Stimulated activated CD4-positive, alpha-beta T cell treated with anti-CD3 and anti-CD28 coated beads, Interleukin-4, amount 100 ng/mL, for 48 hours (primary cell): ENCODE measurements around the gene ITGAV.

Source experiments
- DNase-seq, 2 donors: peaks; one replicate each; pipeline ENCODE4 v3.0.0-alpha.2; 2020; ENCODE audit warnings: low read depth in 2 of 2

The ITGAV gene

GRCh38 chr2:186612555-186613440 is 22.9 kb downstream of the ITGAV start:
- no peak for DNase-seq

GRCh38 chr2:186614373-186614772 is 24.5 kb downstream of the ITGAV start:
- DNase-seq: no peak

DNA sequence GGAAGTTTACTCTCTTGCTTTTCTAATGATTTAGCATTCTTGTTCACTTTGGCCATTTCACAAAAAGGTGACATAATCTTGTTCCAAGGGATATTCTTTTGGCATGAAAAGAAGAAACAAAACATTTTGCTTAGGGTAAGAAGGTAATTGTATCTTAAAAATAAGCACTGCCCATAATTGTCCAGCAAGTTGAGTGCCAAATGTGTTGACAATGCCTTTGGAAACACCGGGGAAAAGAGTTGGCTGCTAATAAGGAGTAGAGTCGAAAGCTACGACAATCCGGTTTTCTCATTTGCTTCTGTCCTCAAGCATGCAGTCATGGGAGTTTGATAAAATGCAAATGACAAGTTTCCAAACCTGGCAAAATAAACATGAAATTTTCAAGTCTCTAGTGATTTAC is 27.3 kb downstream of the ITGAV start:
- DNase-seq: no peak

GRCh38 chr2:186617771-186618170 is 27.9 kb downstream of the ITGAV start:
- no peak for DNase-seq

DNA sequence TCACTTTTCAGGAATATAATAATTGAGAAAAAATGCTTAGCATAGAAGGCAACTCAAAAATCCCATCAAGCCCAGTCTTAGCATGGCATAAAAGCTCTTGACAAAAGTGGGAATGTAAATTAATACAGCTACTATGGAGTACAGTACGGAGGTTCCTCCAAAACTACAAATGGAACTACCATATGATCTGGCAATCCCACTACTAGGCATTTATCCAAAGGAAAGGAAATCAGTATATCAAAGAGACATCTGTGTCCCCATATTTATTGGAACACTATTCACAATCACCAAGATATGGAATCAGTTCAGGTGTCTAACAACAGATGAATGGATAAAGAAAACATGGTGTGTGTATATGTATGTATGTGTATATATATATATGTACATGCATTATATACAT is 28.8 kb downstream of the ITGAV start:
- DNase-seq: no peak

DNA sequence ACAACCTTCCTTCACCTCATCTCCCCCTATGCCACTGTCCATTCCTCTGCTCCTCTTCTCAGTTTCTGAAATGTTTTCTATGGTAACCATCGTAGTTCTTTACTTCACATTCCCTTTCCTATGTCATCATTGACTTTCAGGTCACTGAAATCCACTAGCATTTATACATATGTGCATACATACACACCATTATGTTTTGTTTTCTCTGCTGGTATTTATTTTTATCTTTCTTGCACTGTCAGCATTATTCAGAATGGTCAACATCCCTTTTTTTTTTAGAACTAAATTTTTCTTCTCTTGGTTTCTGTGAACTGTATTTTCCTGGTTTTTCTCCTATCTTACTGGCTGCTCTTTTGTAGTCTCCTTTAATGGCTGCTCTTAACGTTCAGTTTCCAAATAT is 33.2 kb downstream of the ITGAV start:
- DNase-seq: no peak

DNA sequence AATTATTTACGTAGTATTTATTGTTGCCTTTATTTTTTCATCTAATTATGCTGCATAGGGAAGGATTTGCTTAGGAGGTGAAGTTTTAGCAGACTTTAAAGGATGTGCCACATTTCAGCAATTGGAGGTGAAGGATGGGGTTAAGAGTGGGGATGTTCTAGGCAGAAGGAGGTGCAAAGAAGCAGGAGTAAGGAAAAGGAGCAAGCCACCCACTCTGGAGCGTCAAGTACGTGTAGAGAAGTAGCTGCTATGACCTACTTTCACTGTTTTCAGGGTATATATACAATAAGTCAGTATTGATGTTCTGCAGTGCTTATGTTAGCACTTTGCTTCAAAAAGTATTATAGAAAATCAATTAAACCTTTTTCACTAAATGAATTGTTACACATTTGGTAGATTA is 34.4 kb downstream of the ITGAV start:
- no peak for DNase-seq

- no peak for DNase-seq
Observed at GRCh38 chr2:186629250-186629996, 39.6 kb downstream of the ITGAV start.

DNA sequence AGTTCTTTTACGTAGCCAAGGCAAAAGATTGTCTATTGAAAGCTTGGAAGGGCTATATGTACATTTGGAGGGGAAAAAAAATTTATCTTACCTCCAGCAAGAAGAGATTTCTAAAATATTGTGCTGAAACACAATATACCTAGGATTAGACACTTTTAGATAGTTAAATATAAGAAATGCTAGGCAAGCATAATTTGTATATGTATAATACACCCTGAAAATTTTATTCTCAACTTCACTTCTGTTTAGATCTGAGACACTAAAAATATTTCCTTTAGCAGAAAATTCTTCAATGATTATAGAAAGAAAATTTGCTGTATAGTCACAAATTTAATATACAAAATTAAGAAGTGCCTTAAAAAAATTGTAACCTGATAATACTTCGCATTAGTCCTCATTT is 42.6 kb downstream of the ITGAV start:
- DNase-seq: no peak

DNA sequence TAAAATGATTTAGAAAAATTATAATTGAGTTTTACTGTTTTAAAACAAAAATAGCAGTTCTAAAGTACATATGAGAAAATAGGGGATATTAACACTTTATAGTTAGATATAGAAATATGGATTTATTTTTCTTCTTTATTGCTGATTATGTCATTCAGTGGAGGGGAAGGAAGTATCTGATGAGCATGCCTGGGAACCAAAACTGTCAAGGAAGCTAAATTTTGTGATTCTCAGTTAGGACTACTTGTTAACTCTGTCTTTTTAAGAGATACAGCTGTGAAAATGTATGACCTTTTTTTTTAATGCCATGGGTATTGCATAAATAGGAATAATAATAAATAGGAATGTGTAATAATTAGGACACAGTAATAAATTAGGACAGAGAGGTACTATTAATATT is 44.8 kb downstream of the ITGAV start:
- DNase-seq: no peak

GRCh38 chr2:186636800-186637496 is 47.1 kb downstream of the ITGAV start:
- DNase-seq: no peak

DNA sequence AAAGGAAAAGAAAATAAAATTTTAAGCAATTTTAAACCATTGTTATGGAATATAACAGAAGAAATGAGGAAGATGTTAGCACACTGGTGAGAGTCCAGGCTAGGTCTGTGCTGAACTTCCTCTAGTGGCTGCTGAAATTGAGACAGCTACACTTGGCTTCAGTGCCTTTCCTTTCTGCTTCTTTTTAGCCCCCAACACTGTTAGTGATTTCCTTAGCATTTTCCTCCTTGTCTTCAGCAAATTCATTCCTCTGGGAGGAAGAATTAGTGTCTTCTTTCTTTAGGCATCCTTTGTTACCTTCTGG is 47.6 kb downstream of the ITGAV start:
- DNase-seq: no peak

GRCh38 chr2:186639939-186640338 is 50.1 kb downstream of the ITGAV start:
- DNase-seq: no peak

DNA sequence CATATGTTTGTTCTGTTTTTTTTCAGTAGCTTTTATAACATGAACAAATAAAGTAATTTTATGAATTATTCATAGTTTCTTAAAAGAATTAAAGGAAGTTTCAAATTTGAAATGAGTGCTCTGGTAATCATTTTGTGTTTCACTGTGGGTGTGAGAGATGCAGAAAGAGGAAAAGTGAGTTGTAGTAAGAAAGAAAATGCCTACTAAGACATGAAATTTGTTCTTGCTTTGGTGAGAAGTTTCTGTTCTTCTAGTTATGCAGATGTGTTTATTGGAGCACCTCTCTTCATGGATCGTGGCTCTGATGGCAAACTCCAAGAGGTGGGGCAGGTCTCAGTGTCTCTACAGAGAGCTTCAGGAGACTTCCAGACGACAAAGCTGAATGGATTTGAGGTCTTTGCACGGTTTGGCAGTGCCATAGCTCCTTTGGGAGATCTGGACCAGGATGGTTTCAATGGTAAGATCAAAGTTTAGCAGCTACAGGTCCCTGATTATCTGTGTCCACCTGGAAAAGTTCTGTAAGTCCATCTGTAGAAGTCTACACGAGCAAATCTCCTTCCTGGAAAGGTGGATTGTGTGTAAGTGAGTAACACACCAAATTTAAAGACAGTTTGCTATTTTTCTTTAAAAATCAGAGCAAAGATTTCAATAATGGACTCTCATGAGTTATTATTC is 51.4 kb downstream of the ITGAV start:
- no peak for DNase-seq

DNA sequence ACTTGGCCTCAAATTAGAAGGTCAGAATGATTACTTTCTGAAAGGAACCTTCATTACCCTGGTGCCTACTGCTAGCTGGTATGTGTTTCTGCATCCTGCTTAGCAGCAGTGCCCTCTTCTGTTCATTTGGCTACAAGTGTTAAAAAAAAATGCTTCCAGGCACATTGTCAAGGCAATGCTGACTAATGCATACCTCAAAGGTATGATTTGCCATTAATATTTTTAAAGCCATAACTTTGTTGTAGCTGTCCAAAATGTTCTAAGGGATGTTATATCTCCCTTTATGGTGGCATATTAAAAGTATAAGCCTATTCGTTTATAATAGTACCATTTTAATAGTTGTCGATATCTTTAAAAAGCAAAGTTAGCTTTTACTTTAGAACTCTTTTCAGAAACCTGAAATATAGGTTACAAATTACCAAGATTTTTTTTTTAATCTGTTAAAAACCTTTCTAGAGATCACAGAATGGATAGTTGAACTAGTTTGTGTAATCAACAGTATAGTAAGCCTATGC is 52.0 kb downstream of the ITGAV start:
- no peak for DNase-seq

DNA sequence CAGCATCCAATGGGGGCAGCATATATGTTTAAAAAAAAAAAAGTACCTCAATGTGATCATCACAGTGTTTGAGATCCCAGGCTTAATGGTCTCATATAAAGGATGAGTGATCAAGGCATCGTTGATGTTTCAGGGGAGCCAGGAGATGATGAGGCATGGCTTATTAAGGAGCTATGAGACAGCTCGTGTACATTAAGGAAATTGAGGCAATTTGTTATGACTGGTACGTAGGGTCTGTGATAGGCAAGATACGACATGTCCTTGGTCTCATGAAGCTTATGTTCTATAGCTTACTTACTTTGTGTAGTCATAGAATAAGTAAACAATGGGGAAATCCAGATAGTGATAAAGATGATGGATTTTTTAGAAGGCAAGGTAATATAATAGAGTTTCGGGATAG is 54.9 kb downstream of the ITGAV start:
- no peak for DNase-seq

- DNase-seq: no peak
Observed at GRCh38 chr2:186645999-186646398, 56.1 kb downstream of the ITGAV start.

DNA sequence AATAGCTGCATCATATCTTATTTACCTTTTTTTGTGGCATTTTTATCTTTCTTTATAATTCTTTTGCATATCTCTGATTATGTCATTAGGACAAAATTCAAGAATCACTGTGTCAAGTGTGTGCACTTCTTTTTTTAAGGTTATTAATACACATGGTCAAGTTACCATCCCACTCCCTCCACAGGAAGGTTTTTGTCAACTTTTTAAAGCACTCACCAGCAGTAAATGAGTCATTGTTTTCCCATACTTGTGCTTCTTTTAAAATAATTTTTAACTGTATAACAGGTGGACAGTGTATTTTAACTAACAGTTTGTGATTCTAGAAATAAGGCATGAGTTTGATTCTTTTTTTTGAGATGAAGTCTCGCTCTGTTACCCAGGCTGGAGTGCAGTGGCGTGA is 58.3 kb downstream of the ITGAV start:
- DNase-seq: no peak

GRCh38 chr2:186653511-186653910 is 63.7 kb downstream of the ITGAV start:
- no peak for DNase-seq

DNA sequence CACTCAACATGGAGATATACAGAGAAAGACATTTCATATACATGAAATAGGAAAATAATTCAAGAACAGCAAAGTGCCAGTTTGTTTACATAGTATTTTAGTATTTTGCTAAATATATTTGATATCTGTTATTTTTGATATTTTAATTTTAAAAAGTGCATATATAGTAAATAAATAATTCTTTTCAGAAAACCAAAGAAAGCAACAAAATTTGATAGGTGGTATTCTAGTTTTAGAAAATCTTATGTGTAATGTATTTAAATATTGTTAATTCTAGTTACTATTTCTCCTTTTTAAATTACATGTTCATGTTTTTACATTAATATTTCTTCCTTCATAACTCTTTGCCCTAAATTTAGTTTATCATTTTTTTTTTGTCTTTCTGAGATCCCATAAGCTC is 69.5 kb downstream of the ITGAV start:
- DNase-seq: no peak

GRCh38 chr2:186664385-186665043 is 74.7 kb downstream of the ITGAV start:
- DNase-seq: no peak
